Measurements from ENCODE around the gene ADAM19.

Gene ADAM19

GRCh38 chr5:157594675-157595459, 19.3 kb upstream of the ADAM19 start:
- no peak for DNase-seq

DNA sequence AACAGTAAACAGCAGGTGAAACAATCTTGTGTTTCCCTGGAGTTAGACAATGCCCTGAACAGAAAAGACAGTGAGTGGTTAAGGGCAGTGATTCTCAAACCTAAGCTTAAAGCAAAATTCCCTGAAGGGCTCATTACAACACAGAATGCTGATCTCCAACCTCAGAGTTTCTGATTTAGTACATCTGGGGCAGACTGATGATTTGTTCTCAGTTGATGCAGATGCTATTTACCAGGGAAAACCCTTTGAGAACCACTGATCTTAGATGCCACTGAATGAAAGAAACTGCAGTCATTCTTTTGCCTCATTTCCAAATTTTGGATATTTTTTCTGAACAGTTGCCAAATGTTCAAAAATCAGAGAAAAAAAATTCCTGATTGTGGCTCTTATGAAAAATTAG, 18.7 kb upstream of the ADAM19 start:
- DNase-seq, result no peak

GRCh38 chr5:157593052-157593757, 17.6 kb upstream of the ADAM19 start:
- DNase-seq, result no peak

DNA sequence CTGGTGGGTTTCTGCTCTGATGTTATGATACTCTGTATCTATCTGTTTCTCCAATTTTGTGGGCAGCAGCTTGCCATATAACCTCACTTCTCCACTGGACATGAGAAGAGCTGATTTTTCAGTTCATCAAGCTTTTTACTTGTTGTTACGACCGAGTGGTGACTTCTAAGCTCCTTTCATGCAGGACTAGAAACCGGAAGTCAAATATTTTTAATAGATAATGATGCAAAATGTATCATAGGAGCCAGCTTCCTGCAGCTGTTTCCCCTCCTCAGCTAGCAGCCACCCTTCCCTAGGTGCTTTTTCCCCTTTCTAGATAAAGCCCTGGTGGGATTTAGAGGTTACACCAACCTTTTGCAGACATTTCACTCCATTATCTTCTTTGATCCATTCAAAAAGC, 17.0 kb upstream of the ADAM19 start:
- no peak for DNase-seq

DNA sequence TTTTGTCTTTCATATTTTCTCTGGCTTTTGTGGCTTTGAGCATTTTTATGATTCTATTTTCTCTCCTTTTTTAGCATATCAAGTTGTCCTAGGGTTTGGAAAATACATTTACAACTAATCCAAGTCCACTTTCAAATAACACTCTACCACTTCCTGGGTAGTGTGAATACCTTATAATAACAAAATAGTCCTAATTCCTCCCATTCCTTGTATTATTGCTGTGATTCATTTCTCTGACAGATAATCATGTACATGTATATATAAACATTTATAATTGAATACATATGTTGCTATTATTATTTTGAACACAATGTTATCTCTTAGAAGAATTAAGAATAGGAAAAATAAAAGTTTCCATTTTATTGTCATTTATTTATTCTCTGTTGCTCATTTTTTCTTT, 14.9 kb upstream of the ADAM19 start:
- DNase-seq, result no peak

GRCh38 chr5:157584628-157585027, 9.1 kb upstream of the ADAM19 start:
- no peak for DNase-seq

DNA sequence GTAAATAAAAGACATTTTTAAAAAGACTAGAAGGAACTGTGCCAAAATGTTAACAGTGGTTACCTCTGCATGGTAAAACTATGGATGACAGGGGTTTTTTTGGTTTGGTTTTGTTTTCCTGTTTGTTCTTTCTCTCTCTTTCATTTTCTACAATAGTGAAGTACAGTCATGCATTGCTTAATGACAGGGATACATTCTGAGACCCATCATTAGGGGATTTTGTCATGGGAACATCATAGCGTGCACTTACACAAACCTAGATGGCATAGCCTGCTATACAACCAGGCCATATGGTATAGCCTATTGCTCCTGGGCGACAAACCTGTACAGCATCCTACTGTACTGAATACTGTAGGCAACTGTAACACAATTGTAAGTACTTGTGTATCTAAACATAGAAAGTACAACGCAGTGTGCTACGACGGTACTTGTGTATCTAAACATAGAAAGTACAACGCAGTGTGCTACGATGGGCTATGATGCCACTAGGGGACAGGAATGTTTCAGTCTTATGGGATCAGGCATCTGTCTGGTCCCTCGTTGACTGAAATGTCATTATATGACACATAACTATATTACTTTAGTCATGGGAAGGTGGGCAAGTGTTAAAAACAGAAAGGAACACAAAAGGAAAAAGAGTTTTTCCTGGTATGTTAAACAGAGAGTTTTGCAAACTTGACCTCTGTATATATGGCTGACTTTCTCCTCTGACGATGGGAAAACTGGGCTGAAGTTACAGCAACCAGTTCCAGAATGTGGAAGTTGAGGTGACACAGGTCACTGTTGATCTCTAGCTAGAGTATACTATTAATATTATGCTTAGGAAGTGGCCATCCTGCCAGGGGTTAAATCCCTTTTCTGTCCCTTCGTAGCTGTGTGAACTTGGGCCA, 7.4 kb upstream of the ADAM19 start:
- DNase-seq, result no peak

GRCh38 chr5:157581901-157582300, 6.3 kb upstream of the ADAM19 start:
- DNase-seq, result no peak

GRCh38 chr5:157578079-157578780, 2.7 kb upstream of the ADAM19 start:
- DNase-seq, result no peak

DNA sequence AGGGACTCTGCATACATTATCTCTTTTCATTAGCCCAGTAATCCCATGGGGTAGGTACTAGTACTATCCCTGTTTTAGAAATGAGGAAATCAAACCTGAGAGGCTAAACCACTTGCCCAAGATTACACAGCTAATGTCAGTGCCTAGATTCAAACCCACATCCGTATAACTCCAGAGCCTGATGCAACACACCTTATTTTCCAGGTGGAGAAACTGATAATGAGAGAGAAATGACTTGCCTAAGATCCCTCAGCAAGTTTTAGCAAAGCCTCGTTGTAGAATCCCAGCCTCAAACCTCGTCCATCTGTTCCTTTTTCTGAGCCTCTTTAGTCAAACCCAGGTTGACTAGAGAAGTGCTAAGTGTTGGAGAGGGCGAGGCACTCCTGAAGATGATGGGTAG, 1.1 kb upstream of the ADAM19 start:
- no peak for DNase-seq

DNA sequence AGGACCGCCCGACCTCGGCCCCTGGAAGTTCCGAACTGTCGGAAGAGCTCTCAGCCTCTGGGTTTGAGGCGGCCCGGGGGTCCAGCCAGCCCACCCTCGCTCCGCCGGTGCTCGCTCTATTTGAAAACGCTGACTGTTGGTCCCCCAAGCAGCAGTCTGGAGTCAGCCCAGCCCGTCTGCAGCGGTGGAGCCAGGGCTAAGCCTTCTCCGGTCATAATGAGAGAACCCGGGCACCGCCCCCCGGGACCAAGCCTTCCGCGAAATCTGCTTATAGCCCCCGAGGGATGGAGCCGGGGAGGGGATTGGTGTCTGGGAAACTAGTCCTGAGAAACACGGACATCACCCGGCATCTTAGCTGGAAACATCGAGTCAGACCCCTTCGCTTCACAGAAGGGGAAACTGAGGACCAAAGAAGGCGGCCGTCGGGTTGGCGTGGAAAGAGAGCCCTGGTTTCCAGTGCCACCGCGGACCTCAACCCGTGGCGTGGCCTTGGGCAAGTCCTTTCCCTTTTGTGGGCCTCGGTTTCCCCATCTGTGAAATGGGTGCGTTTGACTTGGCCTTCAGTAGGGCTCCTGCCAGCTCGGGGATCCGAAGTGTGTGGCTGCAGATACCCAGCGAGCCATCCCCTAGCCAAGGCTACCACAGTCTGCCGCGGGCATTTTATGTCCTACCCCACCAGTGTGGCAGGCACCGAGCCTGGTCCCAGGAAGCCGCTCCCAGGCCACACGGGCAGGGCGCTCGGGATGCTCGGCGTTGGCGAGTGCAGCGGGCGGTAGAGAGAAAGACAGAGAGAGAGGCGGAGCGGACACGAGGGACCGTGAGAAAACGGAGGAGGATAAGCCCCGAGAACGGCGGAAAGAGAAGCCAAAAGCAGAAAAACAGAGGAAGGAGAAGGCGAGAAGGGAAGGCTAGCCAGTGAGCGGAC, 857 bp downstream of the ADAM19 start:
- DNase-seq, result no peak

GRCh38 chr5:157571357-157571827, 4.2 kb downstream of the ADAM19 start:
- DNase-seq, result no peak

DNA sequence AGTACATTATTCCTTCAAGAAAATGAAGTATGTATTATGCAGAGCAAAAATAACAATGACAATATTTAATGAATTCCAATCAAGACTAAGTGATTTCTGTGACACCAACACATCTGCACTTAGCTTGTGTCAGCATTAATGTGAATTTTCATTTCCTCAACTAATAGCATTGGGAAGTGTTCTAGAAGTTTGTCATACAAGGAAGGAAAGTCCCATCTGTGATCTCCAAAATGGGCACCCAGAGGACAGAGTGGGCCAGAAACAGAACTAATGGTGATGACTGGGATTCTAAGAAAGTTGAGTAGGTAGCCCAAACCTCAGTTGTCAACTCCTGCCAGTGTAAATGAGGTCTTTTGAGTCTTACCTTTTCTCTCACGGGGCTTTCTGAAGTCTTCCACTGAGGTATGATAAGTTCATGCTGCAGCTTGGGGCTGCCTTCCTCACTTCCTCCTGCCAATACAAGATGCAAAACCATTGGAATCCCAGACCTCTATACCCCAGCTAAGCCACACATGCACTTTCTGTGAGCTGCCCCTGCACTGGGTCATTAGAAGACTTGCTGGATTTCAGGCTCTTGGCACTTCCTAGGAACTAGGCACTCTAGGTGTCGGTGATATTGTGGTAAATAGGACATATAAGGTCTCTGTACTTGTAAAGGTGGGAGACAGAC, 4.9 kb downstream of the ADAM19 start:
- DNase-seq, result no peak

DNA sequence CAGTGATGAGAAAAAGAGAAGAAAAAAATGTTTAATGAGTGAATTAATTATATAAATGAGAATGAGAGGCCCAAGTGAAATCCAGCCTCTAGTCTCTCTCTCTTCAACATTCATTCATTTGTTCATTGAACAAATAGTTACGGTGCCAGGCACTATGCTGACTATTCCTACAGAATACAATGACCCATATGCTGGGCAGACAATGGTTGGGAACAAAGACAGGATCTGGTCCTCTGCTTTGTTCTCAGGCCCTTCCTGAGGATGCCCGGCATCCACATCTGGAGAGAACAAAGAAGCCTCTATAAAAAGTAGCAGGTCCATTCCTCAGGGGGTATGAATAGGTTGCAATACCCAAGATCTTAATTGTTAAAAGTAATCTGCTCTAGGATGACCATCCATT, 6.9 kb downstream of the ADAM19 start:
- DNase-seq, result no peak

DNA sequence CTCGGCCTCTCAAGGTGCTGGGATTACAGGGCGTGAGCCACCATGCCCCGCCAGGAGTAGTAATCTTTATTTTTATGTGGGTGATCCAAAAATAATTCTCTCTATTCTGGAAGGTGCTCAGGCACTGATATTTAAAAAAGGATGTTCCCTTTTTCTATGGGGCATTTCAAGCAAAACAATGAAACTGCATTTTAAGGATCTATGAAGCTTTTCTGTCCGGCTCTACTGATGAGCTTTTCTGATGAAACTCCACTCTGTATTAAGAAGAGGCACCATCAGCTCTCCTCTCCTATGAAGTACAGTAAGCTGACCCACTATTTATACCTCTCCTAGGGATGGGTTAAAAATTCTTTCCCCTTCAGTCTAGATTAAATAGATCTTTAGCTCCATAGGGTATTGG, 7.4 kb downstream of the ADAM19 start:
- DNase-seq, result no peak

DNA sequence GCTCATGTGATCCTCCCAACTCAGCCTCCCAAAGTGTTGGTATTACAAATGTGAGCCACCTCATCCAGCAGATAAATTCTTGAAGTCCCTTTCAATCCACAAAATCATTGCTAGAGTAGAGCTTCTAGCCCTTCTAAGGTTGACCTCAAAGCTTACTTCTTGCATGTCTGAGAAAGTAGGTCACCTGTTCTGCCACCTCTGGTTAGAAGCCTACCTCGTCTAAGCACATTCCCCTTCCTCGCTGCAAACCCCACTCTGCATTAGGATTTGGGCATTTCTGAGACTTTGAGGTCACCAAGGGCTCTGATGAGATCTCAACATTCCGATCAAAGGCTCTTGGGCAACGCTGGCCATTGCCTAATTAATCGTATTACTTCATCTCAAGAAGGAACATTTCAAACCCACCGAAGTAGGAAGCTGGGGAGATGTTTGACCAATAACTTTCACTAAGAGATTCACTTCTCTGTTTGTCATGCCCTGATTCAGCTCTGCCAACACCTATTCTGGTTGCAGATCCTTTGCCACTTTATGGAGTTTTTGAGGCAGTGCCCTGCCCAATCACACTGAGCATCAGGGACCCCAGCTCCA, 8.6 kb downstream of the ADAM19 start:
- no peak for DNase-seq

DNA sequence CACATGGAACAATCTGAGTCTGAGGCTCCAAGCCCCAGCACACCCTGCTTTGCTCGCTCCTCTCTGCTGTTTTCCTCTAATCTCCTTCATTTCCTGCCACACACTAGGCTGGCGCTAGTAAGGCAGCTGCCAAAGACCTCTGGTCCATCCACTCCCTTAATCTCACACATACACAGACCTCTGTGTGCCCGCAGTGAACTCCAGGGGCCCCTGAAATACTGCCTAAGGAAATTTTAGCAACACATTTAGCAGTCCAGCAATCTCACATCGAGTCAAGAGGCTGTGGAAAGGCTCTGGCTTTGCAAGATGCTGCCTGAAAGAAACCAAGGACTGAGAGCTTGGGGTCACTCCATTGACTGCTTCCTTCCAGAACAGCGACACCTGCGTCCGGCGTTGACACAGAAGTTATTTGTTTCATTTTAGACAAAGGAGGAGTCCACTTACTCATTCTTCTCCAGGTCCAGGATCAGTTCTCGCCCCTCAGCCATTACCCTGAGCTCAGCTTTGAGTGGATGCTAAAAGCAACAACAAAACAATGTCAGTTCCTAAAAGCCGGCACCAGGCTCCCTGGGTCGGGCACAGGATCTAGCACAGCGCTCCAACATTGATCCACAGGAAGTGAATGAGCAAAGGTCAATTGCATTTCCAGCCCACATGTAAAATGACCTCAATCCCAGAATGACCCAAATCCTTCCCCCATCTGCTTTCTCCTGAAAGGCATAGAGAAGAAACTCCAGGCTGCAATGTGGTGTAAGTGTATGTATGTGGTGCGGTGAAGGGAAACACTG, 11.5 kb downstream of the ADAM19 start:
- no peak for DNase-seq

DNA sequence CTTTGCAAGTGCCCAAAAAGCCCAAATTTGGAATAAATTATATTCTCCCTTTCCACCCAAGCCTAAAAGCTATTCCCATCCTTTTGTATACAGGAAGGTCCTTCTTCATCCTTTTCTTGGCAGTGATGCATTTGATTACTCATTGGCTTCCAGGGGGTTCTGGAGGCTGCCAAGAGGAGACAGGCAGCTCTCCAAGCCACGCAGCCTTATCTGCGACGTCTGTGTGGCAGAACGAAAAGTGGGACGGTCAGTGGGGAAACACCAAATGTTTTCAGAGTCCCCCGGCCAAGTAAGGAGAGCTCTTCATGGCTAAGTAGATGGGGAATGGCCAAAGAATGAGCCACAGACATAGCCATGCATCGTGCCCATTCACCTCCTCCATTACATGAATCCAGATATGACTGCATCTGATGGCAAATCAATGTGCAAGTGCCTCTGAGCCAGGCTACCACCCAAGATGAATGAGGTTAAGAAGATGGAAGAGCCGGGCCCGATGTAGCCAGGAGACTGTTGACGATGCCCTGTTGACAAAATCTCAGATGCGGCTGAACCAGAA, 12.1 kb downstream of the ADAM19 start:
- DNase-seq, result no peak

DNA sequence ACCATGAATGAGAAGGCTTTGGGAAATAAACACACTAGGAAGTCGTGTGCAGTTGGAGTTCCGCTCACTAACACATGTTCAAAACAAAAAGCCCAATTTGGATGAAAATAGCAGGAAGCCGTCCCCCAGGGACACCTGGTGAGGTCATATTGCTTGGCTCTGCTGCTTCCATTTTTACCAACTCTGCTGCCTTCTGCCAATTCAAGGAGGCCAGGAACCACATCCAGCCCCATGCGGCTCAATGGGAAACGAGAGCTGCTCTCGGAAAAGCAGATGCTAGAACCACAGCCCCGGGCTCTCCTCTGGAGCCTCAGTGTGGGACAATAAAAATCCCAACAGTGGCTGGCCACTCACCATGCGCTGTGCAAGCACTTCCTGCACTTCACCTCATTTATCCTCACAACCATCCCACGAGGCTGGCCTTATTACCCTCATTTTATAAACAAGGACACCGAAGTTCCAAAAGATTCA, 13.4 kb downstream of the ADAM19 start:
- no peak for DNase-seq

Data from T-helper 9 cell (primary cell).